PC-3 (cell line): ENCODE results near the gene SHANK2.

ENCODE experiments used
- EZH2 ChIP-seq: fragments of 300-600 bp; sonication (generic); IDR thresholded peaks from one replicate; pipeline ENCODE4 v1.6.1; 2017; ENCODE audit warnings: antibody characterized with exemption, mild to moderate bottlenecking, low read length; ENCODE audit not compliant: unreplicated experiment
- EZH2phosphoT487 ChIP-seq: fragments of 300-600 bp; sonication (generic); IDR thresholded peaks from 2 replicates; pipeline ENCODE4 v1.6.1; 2018; ENCODE audit warnings: mild to moderate bottlenecking, antibody characterized with exemption, low read length, borderline replicate concordance
- TF ChIP-seq, protein P1 (sequence below): fragments of 300-600 bp; sonication (generic); conservative IDR thresholded peaks from 2 replicates; pipeline ENCODE4 v1.5.1; 2017; ENCODE audit warnings: antibody characterized with exemption, low read depth, mild to moderate bottlenecking, low read length

- TF ChIP-seq, protein P1, sequence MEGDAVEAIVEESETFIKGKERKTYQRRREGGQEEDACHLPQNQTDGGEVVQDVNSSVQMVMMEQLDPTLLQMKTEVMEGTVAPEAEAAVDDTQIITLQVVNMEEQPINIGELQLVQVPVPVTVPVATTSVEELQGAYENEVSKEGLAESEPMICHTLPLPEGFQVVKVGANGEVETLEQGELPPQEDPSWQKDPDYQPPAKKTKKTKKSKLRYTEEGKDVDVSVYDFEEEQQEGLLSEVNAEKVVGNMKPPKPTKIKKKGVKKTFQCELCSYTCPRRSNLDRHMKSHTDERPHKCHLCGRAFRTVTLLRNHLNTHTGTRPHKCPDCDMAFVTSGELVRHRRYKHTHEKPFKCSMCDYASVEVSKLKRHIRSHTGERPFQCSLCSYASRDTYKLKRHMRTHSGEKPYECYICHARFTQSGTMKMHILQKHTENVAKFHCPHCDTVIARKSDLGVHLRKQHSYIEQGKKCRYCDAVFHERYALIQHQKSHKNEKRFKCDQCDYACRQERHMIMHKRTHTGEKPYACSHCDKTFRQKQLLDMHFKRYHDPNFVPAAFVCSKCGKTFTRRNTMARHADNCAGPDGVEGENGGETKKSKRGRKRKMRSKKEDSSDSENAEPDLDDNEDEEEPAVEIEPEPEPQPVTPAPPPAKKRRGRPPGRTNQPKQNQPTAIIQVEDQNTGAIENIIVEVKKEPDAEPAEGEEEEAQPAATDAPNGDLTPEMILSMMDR = no peak
- TF ChIP-seq EZH2 (no peak), EZH2phosphoT487 (no peak)
Observed at GRCh38 chr11:71211631-71212030, 40.7 kb downstream of the SHANK2 start.
